GM20431 (cell line): ENCODE measurements around the gene SLC27A5.
"Not testable (repeated sequence)": the region's sequence is repeated elsewhere in the genome, so short reads cannot be mapped to it uniquely, and the experiment has no call there.

ENCODE experiments used
- in situ Hi-C: fragments of 300-500 bp; cut with MseI, MboI; formaldehyde crosslinking; loops from one replicate; pipeline ENCODE4 v1.15.0; 2020; ENCODE audit warnings: low sequenced_read_pairs; ENCODE audit not compliant: unreplicated experiment

SLC27A5 gene

DNA sequence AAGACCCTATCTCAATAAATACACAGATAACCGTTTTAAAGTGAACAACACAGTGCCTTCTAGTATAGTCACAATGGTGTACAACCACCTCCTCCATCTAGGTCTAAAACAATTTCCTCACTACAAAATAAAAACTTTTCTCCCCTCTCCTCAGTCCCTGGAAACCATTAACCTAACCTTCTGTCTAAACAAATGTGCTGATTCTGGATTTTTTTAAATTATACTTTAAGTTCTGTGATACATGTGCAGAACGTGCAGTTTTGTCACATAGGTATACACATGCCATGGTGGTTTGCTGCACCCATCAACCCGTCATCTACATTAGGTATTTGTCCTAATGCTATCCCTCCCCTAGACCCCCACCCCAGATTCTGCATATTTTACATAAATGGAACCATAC lies 17.6 kb upstream of the SLC27A5 start:
- in situ Hi-C loops = no loop called here

DNA sequence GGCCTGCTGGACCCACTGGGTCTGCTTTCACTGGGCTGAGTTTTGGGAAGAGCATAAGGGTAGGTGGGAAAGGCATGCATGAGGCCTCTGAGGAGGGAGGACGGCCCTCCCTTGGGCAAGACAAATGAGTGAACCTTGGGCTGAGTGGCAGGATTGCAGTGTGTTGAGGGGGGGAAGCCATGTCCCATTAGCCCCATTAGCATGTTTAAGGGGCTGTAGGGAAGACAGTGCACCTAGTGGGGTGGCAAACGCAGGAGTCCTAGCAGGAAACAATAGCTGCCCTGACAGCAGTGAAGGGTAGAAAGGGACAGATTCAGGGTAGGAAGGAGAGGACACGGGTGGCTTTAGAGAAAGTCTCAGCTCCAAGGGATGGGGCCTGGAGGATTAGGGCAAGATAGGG lies 10.9 kb upstream of the SLC27A5 start:
- in situ Hi-C loops = no loop called here

DNA sequence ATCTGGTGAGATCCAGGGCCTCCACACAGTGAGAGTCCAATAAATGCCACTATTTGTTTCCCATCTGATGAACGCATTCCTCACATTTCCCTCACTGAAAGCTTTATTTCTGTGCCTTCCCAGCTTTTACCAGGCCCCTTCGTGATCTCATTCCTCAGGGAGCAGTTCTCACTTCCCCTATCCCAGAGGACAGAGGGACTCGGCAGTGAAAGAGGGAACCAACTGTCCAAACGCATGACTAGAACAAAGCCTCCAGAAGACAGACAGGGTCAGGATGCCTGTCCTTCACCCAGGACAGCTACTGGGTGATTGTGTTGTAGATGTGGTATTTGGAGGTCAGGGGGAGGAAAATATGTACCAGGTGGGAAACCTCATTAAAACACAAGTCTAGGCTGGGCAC lies 9.9 kb upstream of the SLC27A5 start:
- in situ Hi-C loops = no loop called here

DNA sequence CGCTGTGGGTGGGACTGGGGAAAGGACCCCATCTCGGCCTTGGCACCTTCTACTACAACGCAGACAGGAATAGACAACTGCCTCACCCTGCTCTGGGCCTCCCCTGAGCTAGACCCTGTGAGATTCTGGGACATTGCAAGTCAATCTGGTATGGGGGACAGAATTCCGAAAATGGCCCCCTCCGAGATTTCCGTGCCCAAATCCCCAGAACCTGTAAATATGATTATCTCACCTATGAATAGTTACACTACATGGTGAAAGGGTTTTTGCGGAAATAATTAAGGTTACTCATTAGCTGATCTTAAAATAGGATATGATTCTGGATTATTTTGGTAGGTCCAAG lies 8.4 kb upstream of the SLC27A5 start:
- in situ Hi-C loops = no loop called here

DNA sequence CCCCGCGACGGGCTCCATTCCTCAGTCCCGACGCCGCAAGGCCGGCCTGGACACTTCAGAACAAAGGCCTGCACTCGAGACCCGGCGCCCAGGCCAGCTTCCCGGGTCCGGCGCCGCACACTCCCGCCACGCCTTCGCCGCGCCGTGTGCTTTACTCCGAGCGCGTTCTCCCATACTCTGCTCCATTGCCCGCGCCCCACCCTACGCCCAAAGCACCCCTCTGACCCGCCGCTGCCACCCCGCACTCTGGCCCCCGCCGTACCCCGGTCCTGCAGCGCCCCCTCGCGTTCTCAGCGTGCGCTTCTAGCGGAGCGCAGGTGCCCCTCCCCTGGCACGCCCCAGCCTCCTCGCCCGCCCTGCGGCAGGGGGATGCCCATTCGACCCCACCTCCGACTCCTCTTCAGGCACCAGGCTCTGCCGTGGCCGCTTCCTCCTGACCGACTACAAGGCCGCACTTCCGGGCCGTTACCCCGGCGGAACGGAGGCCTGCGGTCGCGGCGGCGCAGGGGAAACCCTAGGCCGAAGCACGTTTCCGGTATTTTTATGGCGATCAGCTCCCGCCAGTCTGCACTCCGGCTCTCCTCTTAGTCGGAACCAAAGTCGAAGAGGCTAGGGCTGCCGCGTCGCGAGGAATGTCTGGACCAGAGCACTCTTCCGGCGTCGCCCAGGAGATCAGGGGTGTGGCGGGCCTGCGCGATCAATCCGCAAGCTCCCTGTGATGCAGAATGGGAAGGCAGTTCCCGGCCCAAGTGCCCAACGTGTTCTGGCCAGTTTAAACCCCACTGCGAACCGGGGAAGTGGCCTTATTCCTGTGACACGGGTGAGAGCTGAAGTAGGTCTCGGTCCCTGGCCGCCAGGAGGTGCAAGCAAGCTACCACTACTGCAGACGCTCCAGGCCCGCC lies 7.8 kb upstream of the SLC27A5 start, which contains the start of gene ZBTB45:
ZBTB45 (minus strand) TSS at position 456 of the 902 bp plus-strand sequence. CDS start 2,137 bp downstream, outside the sequence.
- in situ Hi-C loops = no loop called here

DNA sequence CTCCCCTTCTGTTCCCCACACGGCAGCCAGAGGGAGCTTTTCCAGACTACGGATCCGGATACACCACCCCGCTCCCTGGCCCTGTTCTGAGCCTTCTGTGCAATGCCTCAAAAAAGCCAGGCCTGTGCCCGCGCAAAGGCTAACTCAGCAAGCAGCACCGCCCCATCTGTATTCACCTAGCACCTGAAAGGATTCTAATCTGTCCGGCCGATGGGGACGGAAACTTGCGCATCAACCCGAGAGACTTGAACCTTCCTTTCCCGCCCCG lies 7.2 kb upstream of the SLC27A5 start:
- in situ Hi-C loops = no loop called here

DNA sequence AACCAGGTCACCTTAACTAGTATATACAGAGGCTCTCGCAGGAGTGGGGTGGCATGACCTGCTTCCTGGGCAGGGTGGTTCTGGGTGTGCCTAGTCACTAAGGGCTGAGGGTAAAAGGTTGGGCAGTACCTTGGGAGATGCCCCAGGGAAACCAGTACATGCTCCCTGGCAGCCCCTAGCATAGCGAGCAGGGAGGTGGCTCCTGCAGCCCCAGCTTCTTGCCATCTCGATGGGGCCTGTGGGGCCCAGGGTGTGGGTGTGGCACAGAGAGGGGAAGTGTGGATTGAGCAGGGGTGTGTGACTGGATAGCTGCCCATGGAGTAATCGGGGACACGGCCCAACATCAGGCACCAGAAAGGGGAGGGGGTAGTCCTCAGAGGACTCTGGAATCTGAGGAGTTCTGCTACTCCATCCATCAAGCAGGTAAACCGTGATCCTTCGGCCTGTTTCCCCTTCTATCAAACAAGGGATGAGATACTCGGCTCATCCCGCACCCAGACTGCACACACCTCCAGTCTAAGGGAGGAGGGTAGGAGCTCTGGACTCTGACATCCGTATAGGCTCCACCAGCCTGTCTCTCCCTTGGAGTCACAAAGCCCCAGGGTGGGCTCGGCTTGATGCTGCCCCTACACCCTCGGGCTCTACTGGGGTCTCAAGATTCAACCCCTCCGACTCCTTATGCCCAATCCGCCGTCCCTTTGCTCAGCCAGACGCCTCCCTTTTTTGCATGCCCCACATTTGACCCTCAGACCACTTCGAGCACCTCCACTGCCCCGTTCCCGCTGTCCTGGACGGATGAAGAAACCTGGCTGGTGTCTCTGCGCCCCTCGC lies 6.7 kb upstream of the SLC27A5 start:
- in situ Hi-C loops = no loop called here

DNA sequence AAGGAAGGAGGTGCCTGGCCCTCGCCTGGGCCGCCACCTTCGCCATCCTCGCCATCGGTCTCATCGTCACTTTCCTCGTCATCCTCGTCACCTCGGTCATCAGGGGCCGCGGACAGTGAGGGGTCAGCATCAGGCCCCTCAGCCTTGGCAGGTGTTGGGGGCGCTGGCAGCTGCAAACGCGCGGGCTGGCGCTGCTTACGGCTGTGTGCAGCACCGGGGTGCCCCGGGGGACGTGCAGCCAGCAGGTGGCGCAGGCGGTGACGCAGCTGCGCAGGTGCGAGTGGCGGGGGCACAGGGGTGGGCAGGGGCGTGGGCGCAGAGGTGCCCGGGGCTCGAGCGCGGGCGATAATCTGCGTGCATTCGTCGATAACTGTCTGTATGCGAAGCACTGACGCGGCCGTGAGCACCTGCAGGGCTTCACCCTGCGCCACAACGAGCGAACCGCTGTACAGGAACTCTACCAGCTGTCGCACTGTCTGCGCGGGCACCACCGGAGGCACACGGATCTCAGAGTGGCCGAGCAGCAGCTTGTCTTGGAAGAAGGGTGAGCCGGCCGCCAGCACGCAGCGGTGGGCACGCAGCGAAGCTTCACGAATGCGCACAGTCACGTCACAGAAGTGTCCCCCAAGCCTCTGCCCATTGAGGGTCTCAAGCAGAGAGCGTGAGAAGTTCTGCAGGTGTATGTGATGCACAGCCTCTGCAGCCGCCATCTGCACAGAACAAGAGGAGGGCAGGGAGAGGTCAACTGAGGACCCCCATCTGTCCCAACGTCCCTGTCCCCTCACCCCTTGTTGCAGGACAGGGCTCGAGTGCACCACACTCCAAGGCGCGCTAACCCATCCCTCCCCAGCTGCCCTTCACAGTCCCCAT lies 5.4 kb upstream of the SLC27A5 start:
- in situ Hi-C loops = no loop called here

DNA sequence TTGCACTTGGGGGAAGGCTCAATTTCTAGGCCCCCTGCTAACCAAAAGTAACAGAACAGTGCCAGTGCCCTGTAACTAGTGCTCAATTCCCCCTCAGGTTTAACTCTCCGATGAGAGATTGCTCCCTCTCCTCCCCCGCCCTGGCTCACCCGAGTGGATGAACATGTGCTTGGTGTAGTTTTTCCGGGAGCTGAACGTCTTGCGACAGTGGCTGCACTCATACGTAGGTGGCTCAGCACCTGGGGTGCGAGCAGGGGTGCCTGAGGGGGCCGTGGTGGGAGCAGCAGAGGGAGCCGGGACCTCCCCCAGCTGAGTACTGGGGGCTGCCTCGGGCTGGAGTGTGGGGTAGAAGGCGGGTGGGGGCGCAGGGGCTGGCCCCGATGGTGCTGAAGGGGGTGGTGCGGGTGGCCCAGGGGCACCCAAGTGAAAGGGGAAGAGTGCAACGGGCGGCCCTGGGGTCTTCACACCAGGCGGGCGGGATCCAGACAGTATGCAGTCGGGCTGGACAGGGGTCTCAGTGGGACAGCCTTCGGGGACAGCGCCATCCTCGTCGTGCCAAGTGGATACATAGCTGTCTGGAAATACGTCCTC lies 4.5 kb upstream of the SLC27A5 start:
- in situ Hi-C loops = no loop called here

DNA sequence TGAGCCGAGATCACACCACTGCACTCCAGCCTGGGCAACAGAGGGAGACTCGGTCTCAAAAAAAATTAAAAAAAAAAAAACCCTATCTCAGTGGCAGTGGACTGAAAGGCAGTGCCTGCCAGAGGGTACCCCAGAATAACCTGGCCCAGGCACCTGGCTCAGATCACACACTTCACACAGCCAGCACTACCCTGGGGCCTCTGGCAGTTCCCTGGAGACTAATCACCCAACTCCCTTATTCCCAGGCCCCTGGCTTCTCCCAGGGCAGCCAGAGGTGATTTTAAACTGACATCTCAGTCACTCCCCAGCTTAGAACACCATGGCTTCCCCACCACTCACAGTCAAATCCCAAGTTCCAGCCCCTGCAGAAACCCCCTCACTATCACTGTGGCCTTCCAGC lies 3.5 kb upstream of the SLC27A5 start:
- in situ Hi-C loops = no loop called here

DNA sequence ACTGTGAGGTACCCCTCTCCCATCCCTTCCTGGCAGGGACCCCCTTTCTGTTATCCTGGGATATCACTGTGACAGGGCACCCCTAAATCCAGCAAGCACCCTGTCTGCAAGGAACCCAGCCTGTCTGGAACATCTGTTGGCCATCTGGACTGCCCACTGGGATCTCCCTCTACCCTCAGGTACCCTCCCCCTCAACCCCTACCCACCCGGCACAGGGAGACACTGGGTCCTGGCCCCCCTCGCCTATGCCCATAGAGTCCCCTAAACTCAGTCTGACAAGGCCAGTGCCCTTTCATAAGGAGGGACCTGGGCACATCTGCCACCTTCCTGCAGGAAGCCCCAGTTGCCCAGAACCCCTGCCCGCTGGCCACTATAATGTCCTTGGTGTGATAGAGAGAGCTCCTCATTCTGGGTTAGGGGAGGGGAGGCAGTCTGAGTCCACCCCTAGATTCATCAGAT lies 2.8 kb upstream of the SLC27A5 start:
- in situ Hi-C loops = no loop called here

DNA sequence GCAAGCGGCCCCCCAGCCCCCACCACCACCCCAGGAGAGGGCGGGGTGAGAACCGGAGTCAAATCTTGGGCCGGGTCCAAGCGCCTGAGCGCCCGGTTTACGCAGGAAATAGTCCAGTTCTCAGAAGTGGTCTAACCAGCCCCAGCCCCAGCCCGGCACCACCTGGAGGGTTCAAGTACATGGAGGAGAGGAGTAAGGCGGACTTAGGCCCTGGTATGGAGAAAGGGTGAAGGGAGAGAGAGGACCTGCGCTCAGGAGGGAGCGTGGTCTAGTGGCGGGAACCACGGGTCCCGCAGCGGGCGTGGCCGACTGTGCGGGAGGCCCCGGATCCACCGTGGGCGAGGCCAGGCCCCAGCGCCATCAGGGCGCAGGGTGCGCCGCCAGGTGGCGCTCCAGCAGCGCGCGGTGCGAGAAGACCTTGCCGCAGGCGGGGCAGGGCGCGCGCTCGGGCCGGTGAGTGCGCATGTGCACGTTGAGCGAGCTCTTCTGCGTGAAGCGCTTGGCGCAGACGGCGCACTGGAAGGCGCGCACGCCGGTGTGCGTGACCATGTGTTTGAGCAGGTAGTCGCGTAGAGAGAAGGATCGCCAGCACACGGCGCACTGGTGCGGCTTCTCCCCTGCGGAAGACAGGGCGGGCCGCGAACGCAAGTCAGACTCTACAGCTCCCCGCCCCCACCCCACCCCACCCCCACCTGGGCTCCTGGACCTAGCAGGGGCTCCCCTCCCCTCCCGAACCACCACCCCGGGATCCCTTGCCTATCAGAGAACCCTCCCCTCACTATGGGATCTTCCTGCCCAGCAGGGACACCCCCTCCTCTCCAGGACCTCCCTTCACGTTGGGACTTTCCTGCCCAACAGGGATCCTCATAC lies 2.1 kb upstream of the SLC27A5 start:
- in situ Hi-C loops = no loop called here

DNA sequence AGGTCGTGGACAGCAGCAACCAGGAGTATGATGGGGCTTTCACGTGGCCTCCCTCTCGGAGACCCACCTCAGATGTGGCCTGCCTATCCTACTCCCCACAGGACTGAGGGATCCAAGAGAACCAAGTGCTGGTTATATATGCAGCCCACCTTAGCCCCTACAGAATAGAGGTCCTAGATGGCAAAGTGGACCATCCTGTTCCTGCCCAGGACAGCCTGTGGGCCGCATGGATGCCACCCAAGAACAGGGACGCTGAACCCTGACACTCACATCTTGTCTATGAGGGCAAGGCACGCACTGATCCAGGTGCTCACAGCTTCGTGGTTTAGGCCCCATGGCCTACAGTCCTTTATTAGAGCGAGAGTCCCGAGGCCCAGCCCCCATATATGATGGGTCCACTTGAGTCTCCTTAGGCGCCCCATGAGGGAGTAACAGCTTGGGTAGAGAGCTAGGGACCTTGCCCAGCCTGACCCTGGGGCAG lies 1.5 kb upstream of the SLC27A5 start:
- in situ Hi-C loops = no loop called here

DNA sequence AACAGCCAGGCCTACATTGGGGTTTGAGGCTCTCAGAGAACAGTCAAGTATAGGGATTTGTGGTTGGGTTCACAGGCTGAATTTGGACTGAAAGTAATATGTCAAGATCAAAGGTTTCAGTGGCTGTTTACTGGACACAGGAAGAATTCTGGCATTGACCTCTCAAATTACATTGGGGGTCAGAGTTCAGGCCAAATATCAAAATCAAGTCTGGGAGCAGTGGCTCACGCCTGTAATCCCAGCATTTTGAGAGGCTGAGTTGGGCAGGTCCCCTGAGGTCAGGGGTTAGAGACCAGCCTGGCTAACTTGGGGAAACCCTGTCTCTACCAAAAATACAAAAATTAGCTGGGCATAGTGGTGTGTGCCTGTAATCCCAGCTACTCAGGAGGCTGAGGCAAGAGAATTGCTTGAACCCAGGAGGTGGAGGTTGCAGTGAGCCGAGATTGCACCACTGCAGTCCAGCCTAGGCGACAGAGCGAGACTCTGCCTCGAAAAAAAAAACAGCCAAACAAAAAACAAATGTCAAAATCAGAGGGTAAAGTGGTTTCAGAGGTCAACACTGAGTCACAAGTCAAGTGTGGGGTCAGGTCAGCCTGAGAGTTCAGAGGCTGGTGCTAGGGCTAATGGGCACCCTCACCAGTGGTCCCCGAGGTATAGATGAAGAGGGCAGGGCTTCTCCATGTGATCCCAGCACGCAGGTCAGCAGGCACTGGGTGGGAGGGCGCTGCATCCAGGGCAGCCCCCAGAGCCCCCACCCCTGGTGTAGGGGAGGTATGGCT lies 1.5 kb downstream of the SLC27A5 start:
- in situ Hi-C loops = no loop called here

DNA sequence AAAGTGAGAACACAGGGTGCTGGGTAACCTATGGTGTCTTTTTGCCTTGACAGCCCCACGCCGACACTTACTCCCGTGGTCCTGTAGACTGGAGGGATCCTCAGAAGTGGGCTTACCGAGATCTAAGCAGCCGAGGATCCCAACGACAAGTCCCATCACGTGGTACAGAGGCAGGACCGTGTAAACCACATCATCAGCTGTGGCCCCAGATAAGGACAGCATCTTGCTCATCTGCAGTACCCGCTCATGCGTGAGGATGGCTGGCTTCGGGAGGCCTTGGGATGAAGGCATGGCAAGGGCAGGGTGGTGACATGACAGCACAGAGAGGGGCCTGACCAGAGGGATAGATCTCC lies 2.1 kb downstream of the SLC27A5 start:
- in situ Hi-C loops = no loop called here

DNA sequence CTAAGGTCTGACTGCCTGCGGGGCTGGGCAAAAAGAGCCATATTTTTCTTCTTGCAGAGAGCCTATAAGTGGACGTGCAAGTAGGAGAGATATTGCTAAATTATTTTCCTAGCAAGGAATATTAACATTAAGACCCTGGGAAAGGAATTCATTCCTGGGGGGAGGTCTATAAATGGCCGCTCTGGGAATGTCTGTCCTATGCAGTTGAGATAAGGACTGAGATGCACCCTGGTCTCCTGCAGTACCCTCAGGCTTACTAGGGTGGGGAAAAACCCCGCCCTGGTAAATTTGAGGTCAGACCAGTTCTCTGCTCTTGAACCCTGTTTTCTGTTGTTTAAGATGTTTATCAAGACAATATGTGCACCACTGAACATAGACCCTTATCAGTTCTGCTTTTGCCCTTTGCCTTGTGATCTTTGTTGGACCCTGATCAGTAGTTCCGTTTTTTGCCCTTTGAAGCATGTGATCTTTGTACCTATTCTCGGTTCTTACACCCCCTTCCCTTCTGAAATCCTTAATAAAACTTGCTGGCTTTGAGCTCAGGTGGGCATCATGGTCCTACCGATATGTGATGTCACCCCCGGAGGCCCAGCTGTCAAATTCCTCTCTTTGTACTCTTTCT lies 4.1 kb downstream of the SLC27A5 start:
- in situ Hi-C loops = not testable (repeated sequence)

DNA sequence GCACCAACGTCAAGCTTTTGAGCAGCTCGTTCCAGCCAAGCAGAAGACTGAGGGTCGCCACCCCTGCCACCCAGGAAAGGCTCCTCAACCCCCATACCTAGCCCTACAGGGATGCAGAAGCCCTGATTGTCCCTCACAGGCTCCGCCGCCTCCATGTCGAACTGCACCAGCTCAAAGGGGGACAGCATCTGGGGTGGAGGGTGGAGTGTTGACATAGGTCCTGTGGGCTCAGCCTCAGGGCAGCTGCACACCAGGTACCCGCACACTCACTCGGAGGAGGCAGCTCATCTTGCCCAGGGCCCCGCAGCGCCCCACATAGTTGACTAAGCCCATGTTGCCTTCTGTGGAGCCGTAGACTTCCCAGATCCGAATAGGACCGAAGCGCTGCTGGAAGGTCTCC lies 11.6 kb downstream of the SLC27A5 start:
- in situ Hi-C loops = no loop called here
